PC-9 (cell line): ENCODE measurements around the gene PDE11A. TPM values are rescaled to one million over a fixed set of nuclear protein-coding genes. Genes with fewer than 3 reads are reported as not detected.
A peak's percentile ranks its signal among the peaks of the same experiment; 100 is the strongest.

Source experiments
- BruUV-seq: library from RNA; stranded (reverse); fragments of 400-500 nt; replicated peaks from 2 replicates; lab custom pipeline; 2021; lab: Mats Ljungman, UMichigan
- CTCF ChIA-PET: fragments of 300-600 bp; sonication (Branson Sonifier 250); formaldehyde crosslinking; loops from one replicate; lab custom pipeline; 2022; ENCODE audit warnings: antibody characterized with exemption; lab: Charles Lee
- POLR2A ChIA-PET: fragments of 300-600 bp; sonication (Branson Sonifier 250); formaldehyde crosslinking; loops from one replicate; lab custom pipeline; 2022; ENCODE audit warnings: antibody characterized with exemption; ENCODE audit not compliant: unreplicated experiment; lab: Charles Lee
- DNase-seq, 2 experiments: peaks; one replicate each; pipeline versions ENCODE4 v3.0.0 to v3.0.0-alpha.2; 2015 to 2022; ENCODE audit warnings: mixed read lengths in 1 of 2
- H2AFZ ChIP-seq: fragments of 200-600 bp; sonication (generic); 2 replicates; pipeline ENCODE4 v1.8.1; 2017; ENCODE audit warnings: antibody characterized with exemption
- H3F3A ChIP-seq: fragments of 200-600 bp; sonication (generic); 2 replicates; pipeline ENCODE4 v1.8.1; 2017; ENCODE audit warnings: antibody characterized with exemption, mild to moderate bottlenecking, low read depth; ENCODE audit not compliant: insufficient read depth
- H3K27ac ChIP-seq: fragments of 200-600 bp; sonication (generic); 2 replicates; pipeline ENCODE4 v1.6.1; 2016; ENCODE audit warnings: mixed run types
- H3K27me3 ChIP-seq: fragments of 200-600 bp; sonication (generic); 2 replicates; pipeline ENCODE4 v1.6.1; 2016; ENCODE audit warnings: low read depth, mixed run types; ENCODE audit not compliant: insufficient read depth
- H3K36me3 ChIP-seq: fragments of 200-600 bp; sonication (generic); 2 replicates; pipeline ENCODE4 v1.6.1; 2016; ENCODE audit warnings: low read depth, mixed run types
- H3K4me1 ChIP-seq: fragments of 200-600 bp; sonication (generic); replicated peaks from 2 replicates; pipeline ENCODE4 v1.6.1; 2016; ENCODE audit warnings: mixed run types; ENCODE audit not compliant: insufficient read depth
- H3K4me2 ChIP-seq: fragments of 200-600 bp; sonication (generic); 2 replicates; pipeline ENCODE4 v1.6.1; 2017; ENCODE audit warnings: mixed run types
- H3K4me3 ChIP-seq: fragments of 200-600 bp; sonication (generic); 2 replicates; pipeline ENCODE4 v1.6.1; 2016; ENCODE audit warnings: mixed run types
- H3K79me2 ChIP-seq: fragments of 200-600 bp; sonication (generic); 2 replicates; pipeline ENCODE4 v1.6.1; 2017; ENCODE audit warnings: low read depth, mixed run types
- H3K9me2 ChIP-seq: fragments of 200-600 bp; sonication (generic); 2 replicates; pipeline ENCODE4 v1.8.1; 2017; ENCODE audit warnings: mild to moderate bottlenecking; ENCODE audit not compliant: insufficient read depth
- H3K9me3 ChIP-seq: fragments of 200-600 bp; sonication (generic); 2 replicates; pipeline ENCODE4 v1.8.1; 2016; ENCODE audit warnings: low read depth; ENCODE audit not compliant: insufficient read depth
- H4K20me1 ChIP-seq: fragments of 200-600 bp; sonication (generic); 2 replicates; pipeline ENCODE4 v1.8.1; 2017; ENCODE audit not compliant: insufficient read depth
- EZH2 ChIP-seq: fragments of 200-600 bp; sonication (generic); IDR thresholded peaks from 2 replicates; pipeline ENCODE4 v1.8.0; 2017; ENCODE audit warnings: antibody characterized with exemption, low read depth
- intact Hi-C: fragments of 100-400 bp; cut with micrococcal nuclease; formaldehyde crosslinking; loops from one replicate; pipeline ENCODE4 v1.10.0; 2022; ENCODE audit not compliant: unreplicated experiment
- total RNA-seq: library from RNA; stranded (reverse); gene quantifications from 2 replicates; pipeline ENCODE4 v1.2.3, GENCODE V29; 2021
- TF ChIP-seq, protein P1 (sequence below): fragments of 200-600 bp; sonication (generic); conservative IDR thresholded peaks from 2 replicates; pipeline ENCODE4 v1.6.1; 2017; ENCODE audit warnings: mixed run types, antibody characterized with exemption, mild to moderate bottlenecking, moderate library complexity

Gene PDE11A
- total RNA-seq, 1 experiment from 2014 or later, result 1.4 TPM

GRCh38 chr2:177888581-177888980 is 184.0 kb downstream of the PDE11A start:
- no TSS peak for BruUV-seq
- CTCF ChIA-PET, result no interaction called here

GRCh38 chr2:177887722-177888121 is 184.9 kb downstream of the PDE11A start:
- no peaks in the 10 kb centered on the region for H3K9me2 ChIP-seq
- ChIA-PET POLR2A (no interaction called here), CTCF (no interaction called here)
- no peaks in the 10 kb centered on the region for H4K20me1 ChIP-seq
- TF ChIP-seq EZH2, result no peak
- TF ChIP-seq, protein P1, sequence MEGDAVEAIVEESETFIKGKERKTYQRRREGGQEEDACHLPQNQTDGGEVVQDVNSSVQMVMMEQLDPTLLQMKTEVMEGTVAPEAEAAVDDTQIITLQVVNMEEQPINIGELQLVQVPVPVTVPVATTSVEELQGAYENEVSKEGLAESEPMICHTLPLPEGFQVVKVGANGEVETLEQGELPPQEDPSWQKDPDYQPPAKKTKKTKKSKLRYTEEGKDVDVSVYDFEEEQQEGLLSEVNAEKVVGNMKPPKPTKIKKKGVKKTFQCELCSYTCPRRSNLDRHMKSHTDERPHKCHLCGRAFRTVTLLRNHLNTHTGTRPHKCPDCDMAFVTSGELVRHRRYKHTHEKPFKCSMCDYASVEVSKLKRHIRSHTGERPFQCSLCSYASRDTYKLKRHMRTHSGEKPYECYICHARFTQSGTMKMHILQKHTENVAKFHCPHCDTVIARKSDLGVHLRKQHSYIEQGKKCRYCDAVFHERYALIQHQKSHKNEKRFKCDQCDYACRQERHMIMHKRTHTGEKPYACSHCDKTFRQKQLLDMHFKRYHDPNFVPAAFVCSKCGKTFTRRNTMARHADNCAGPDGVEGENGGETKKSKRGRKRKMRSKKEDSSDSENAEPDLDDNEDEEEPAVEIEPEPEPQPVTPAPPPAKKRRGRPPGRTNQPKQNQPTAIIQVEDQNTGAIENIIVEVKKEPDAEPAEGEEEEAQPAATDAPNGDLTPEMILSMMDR, result no peak
- H3K4me3 ChIP-seq, result no peak overlapping the region
- no peak for DNase-seq
- no peak overlapping the region for H2AFZ ChIP-seq
- intact Hi-C loops, result no loop called here
- H3K27ac ChIP-seq, result no peak overlapping the region
- no peak overlapping the region for H3K4me2 ChIP-seq
- H3K36me3 ChIP-seq, result no peaks in the 10 kb centered on the region
- no peaks in the 10 kb centered on the region for H3K4me1 ChIP-seq
- no TSS peak for BruUV-seq
- no peaks in the 10 kb centered on the region for H3K27me3 ChIP-seq
- H3F3A ChIP-seq, result no peaks in the 10 kb centered on the region
- H3K9me3 ChIP-seq, result no peaks in the 10 kb centered on the region
- H3K79me2 ChIP-seq, result no peaks in the 10 kb centered on the region

More at GRCh38 chr2:177888581-177888980, 184.0 kb downstream of the PDE11A start:
- H3K9me2 ChIP-seq, result no peaks in the 10 kb centered on the region
- no peaks in the 10 kb centered on the region for H3K4me1 ChIP-seq
- no peak overlapping the region for H3K4me2 ChIP-seq
- no peaks in the 10 kb centered on the region for H4K20me1 ChIP-seq
- H3F3A ChIP-seq, result no peaks in the 10 kb centered on the region
- H3K79me2 ChIP-seq, result no peaks in the 10 kb centered on the region
- H3K9me3 ChIP-seq, result no peaks in the 10 kb centered on the region
- no peaks in the 10 kb centered on the region for H3K27me3 ChIP-seq
- peak in 1 of 2 experiments; percentile 17 for DNase-seq
- no peak overlapping the region for H3K27ac ChIP-seq
- no peaks in the 10 kb centered on the region for H3K36me3 ChIP-seq
- no peak overlapping the region for H3K4me3 ChIP-seq
- no peak for TF ChIP-seq EZH2
- TF ChIP-seq, protein P1, result no peak
- POLR2A ChIA-PET, result no interaction called here
- intact Hi-C loops, result no loop called here
- H2AFZ ChIP-seq, result no peak overlapping the region

GRCh38 chr2:177886824-177887223 is 185.8 kb downstream of the PDE11A start:
- TF ChIP-seq EZH2, result no peak
- TF ChIP-seq, protein P1, result no peak
- no peak overlapping the region for H3K4me3 ChIP-seq
- H3K9me3 ChIP-seq, result no peaks in the 10 kb centered on the region
- H2AFZ ChIP-seq, result no peak overlapping the region
- no peaks in the 10 kb centered on the region for H3K9me2 ChIP-seq
- no TSS peak for BruUV-seq
- ChIA-PET CTCF (no interaction called here), POLR2A (interaction anchor here (0.5 to 0.7 kb wide), 2 partner anchors 693 to 1393 kb away, joined by 3 to 4 read pairs; no protein-coding TSS in a partner anchor)
- no peaks in the 10 kb centered on the region for H4K20me1 ChIP-seq
- H3K27me3 ChIP-seq, result no peaks in the 10 kb centered on the region
- DNase-seq, result no peak
- no peak overlapping the region for H3K27ac ChIP-seq
- no peaks in the 10 kb centered on the region for H3K4me1 ChIP-seq
- H3K4me2 ChIP-seq, result no peak overlapping the region
- H3F3A ChIP-seq, result no peaks in the 10 kb centered on the region
- no peaks in the 10 kb centered on the region for H3K79me2 ChIP-seq
- intact Hi-C loops, result no loop called here
- H3K36me3 ChIP-seq, result no peaks in the 10 kb centered on the region
